Measurements from ENCODE around the gene MICALL1. TPM values are rescaled to one million over a fixed set of nuclear protein-coding genes. Genes with fewer than 3 reads are reported as not detected.

Gene MICALL1
- total and polyA plus RNA-seq, 2 donors, result 5.5 to 13.7 TPM

Other genes with a start within 250 kb of the MICALL1 start
- 25.0 TPM for gene PDXP, start 247.6 kb upstream of the MICALL1 start, total RNA-seq
- 8.9 TPM for gene PDXP, start 247.6 kb upstream of the MICALL1 start, polyA plus RNA-seq
- gene LGALS1, start 230.7 kb upstream of the MICALL1 start, total RNA-seq, result 482 TPM
- gene LGALS1, start 230.7 kb upstream of the MICALL1 start, polyA plus RNA-seq, result 554 TPM
- gene NOL12, start 220.0 kb upstream of the MICALL1 start, total RNA-seq, result 32.6 TPM
- 26.6 TPM for gene NOL12, start 220.0 kb upstream of the MICALL1 start, polyA plus RNA-seq
- gene TRIOBP, start 209.2 kb upstream of the MICALL1 start, total RNA-seq, result 19.5 TPM
- gene TRIOBP, start 209.2 kb upstream of the MICALL1 start, polyA plus RNA-seq, result 29.8 TPM
- 4.8 TPM for gene GCAT, start 98.4 kb upstream of the MICALL1 start, total RNA-seq
- gene GCAT, start 98.4 kb upstream of the MICALL1 start, polyA plus RNA-seq, result 7.8 TPM
- not detected for gene GALR3, start 82.9 kb upstream of the MICALL1 start, total RNA-seq
- not detected for gene GALR3, start 82.9 kb upstream of the MICALL1 start, polyA plus RNA-seq
- 13.5 TPM for gene ANKRD54, start 62.0 kb upstream of the MICALL1 start, total RNA-seq
- 25.5 TPM for gene ANKRD54, start 62.0 kb upstream of the MICALL1 start, polyA plus RNA-seq
- 698 TPM for gene EIF3L, start 56.9 kb upstream of the MICALL1 start, total RNA-seq
- gene EIF3L, start 56.9 kb upstream of the MICALL1 start, polyA plus RNA-seq, result 302 TPM
- gene C22orf23, start 47.3 kb downstream of the MICALL1 start, total RNA-seq, result 0.09 TPM
- gene C22orf23, start 47.3 kb downstream of the MICALL1 start, polyA plus RNA-seq, result 0.34 TPM
- 88.0 TPM for gene POLR2F, start 47.4 kb downstream of the MICALL1 start, total RNA-seq
- 82.4 TPM for gene POLR2F, start 47.4 kb downstream of the MICALL1 start, polyA plus RNA-seq
- under 0.01 TPM for gene SOX10, start 78.3 kb downstream of the MICALL1 start, total RNA-seq
- gene SOX10, start 78.3 kb downstream of the MICALL1 start, polyA plus RNA-seq, result 0.43 TPM
- 11.2 TPM for gene PICK1, start 151.1 kb downstream of the MICALL1 start, total RNA-seq
- gene PICK1, start 151.1 kb downstream of the MICALL1 start, polyA plus RNA-seq, result 24.1 TPM
- gene SLC16A8, start 177.9 kb downstream of the MICALL1 start, total RNA-seq, result 1.3 TPM
- 1.1 TPM for gene SLC16A8, start 177.9 kb downstream of the MICALL1 start, polyA plus RNA-seq
- gene BAIAP2L2, start 204.4 kb downstream of the MICALL1 start, total RNA-seq, result 0.33 TPM
- gene BAIAP2L2, start 204.4 kb downstream of the MICALL1 start, polyA plus RNA-seq, result 3.5 TPM

All from thymus (tissue), 2 donors.